Lower lobe of right lung (tissue), 2 donors: ENCODE results near the gene NCR1. TPM values are rescaled to one million over a fixed set of nuclear protein-coding genes. Genes with fewer than 3 reads are reported as not detected.
A peak's percentile ranks its signal among the peaks of the same experiment; 100 is the strongest.
"Not testable (repeated sequence)": the region's sequence is repeated elsewhere in the genome, so short reads cannot be mapped to it uniquely, and the experiment has no call there.

Experiments
- ATAC-seq, 2 donors: fragments of 200-7000 bp; cut with Tn5 transposase; one replicate each; pipeline ENCODE4 v1.9.1; 2020 to 2022; ENCODE audit warnings: mild to moderate bottlenecking in 2 of 2, moderate library complexity in 2 of 2
- DNase-seq: peaks from one replicate; pipeline ENCODE4 v3.0.0-alpha.2; 2020
- H3K27ac ChIP-seq: fragments of 200-600 bp; one replicate; pipeline ENCODE4 v1.8.0; 2022
- H3K27me3 ChIP-seq: fragments of 200-600 bp; one replicate; pipeline ENCODE4 v1.8.0; 2022; ENCODE audit warnings: low read depth
- H3K36me3 ChIP-seq: fragments of 200-600 bp; one replicate; pipeline ENCODE4 v1.8.0; 2022; ENCODE audit warnings: mild to moderate bottlenecking
- H3K4me1 ChIP-seq: fragments of 200-600 bp; one replicate; pipeline ENCODE4 v1.8.0; 2022
- H3K4me3 ChIP-seq: fragments of 200-600 bp; one replicate; pipeline ENCODE4 v1.8.0; 2022; ENCODE audit warnings: mild to moderate bottlenecking
- H3K9me3 ChIP-seq: fragments of 200-600 bp; one replicate; pipeline ENCODE4 v1.8.0; 2022
- CTCF ChIP-seq: fragments of 200-600 bp; IDR thresholded peaks from one replicate; pipeline ENCODE4 v1.8.0; 2022; ENCODE audit warnings: antibody characterized with exemption, mild to moderate bottlenecking
- intact Hi-C: fragments of 100-400 bp; cut with DNase I; formaldehyde crosslinking; loops from one replicate; pipeline ENCODE4 v1.11.0; 2022
- total RNA-seq: library from RNA; stranded (reverse); fragmentation: NEBNext Ultra II Directional; extraction: Animal tissue kit (Norgen Biotek cat#: 25700); gene quantifications from one replicate; pipeline ENCODE4 v1.2.1, GENCODE V29; 2021
- donor health status: DM: no; HTN: yes; CAD: no; lungs with severe emphysema.

The NCR1 gene
- total RNA-seq, 1 donor from 2014 or later: 2.4 TPM

- ATAC-seq (no peak), DNase-seq (no peak)
- H3K36me3 ChIP-seq: no peaks in the 10 kb centered on the region
- TF ChIP-seq CTCF: no peak
- no peaks in the 10 kb centered on the region for H3K4me1 ChIP-seq
- H3K9me3 ChIP-seq: no peaks in the 10 kb centered on the region
- intact Hi-C loops: no loop called here
- H3K27me3 ChIP-seq: no peaks in the 10 kb centered on the region
- H3K27ac ChIP-seq: no peak within 1 kb of the TSS
- no peak within 1 kb of the TSS for H3K4me3 ChIP-seq
Observed at GRCh38 chr19:54947381-54947780, 41.4 kb downstream of the NCR1 start, which contains the start of gene NLRP7. NLRP7 (minus strand) TSS chr19:54947530.

GRCh38 chr19:54949412-54949811, 43.5 kb downstream of the NCR1 start:
- intact Hi-C loops: no loop called here
- TF ChIP-seq CTCF: no peak
- Histone ChIP-seq H3K27ac (no peak overlapping the region), H3K9me3 (no peaks in the 10 kb centered on the region), H3K36me3 (no peaks in the 10 kb centered on the region), H3K27me3 (no peaks in the 10 kb centered on the region), H3K4me1 (no peaks in the 10 kb centered on the region), H3K4me3 (no peak overlapping the region)
- no peak for DNase-seq
- no peak for ATAC-seq

GRCh38 chr19:54950580-54950979, 44.6 kb downstream of the NCR1 start:
- H3K27ac ChIP-seq, H3K9me3 ChIP-seq, DNase-seq, ATAC-seq, H3K36me3 ChIP-seq, H3K27me3 ChIP-seq, H3K4me1 ChIP-seq, H3K4me3 ChIP-seq, intact Hi-C loops: not testable (repeated sequence)

GRCh38 chr19:54952591-54953344, 46.8 kb downstream of the NCR1 start:
- DNase-seq (peak; percentile 74), ATAC-seq (peak; percentile 59 to 68)
- no peaks in the 10 kb centered on the region for H3K27me3 ChIP-seq
- H3K36me3 ChIP-seq: no peaks in the 10 kb centered on the region
- no peak overlapping the region for H3K4me3 ChIP-seq
- intact Hi-C loops: no loop called here
- no peaks in the 10 kb centered on the region for H3K9me3 ChIP-seq
- no peak for TF ChIP-seq CTCF
- no peak overlapping the region for H3K27ac ChIP-seq
- no peaks in the 10 kb centered on the region for H3K4me1 ChIP-seq

- DNase-seq, H3K9me3 ChIP-seq, H3K4me3 ChIP-seq, ATAC-seq, H3K4me1 ChIP-seq, H3K36me3 ChIP-seq, H3K27ac ChIP-seq, H3K27me3 ChIP-seq, intact Hi-C loops: not testable (repeated sequence)
Observed at GRCh38 chr19:54953345-54953713, 47.4 kb downstream of the NCR1 start.

GRCh38 chr19:54955376-54955775, 49.4 kb downstream of the NCR1 start:
- H3K36me3 ChIP-seq: no peaks in the 10 kb centered on the region
- H3K27ac ChIP-seq: no peak overlapping the region
- H3K9me3 ChIP-seq: no peaks in the 10 kb centered on the region
- intact Hi-C loops: no loop called here
- no peak overlapping the region for H3K4me3 ChIP-seq
- no peak for TF ChIP-seq CTCF
- no peaks in the 10 kb centered on the region for H3K4me1 ChIP-seq
- H3K27me3 ChIP-seq: no peaks in the 10 kb centered on the region
- DNase-seq (no peak), ATAC-seq (no peak)
